T-helper 22 cell (primary cell): ENCODE measurements around the gene PTPRM.

Source experiments
- DNase-seq: peaks from one replicate; pipeline ENCODE4 v3.0.0-alpha.2; 2020; ENCODE audit warnings: low read depth

The PTPRM gene

GRCh38 chr18:7600036-7600435 lies 32.9 kb downstream of the PTPRM start:
- no peak for DNase-seq

- DNase-seq = no peak
Measured at GRCh38 chr18:7600528-7601245, 33.6 kb downstream of the PTPRM start.

GRCh38 chr18:7601246-7601615 lies 34.1 kb downstream of the PTPRM start:
- DNase-seq = no peak

GRCh38 chr18:7601936-7602335 lies 34.8 kb downstream of the PTPRM start:
- DNase-seq = no peak

GRCh38 chr18:7603259-7604000 lies 36.3 kb downstream of the PTPRM start:
- no peak for DNase-seq

- no peak for DNase-seq
Measured at GRCh38 chr18:7604361-7604760, 37.2 kb downstream of the PTPRM start.

GRCh38 chr18:7605705-7606104 lies 38.6 kb downstream of the PTPRM start:
- DNase-seq = no peak

- no peak for DNase-seq
Measured at GRCh38 chr18:7607540-7608173, 40.5 kb downstream of the PTPRM start.

GRCh38 chr18:7608174-7608550 lies 41.0 kb downstream of the PTPRM start:
- DNase-seq = no peak

GRCh38 chr18:7608781-7609201 lies 41.7 kb downstream of the PTPRM start:
- DNase-seq = no peak

- DNase-seq = no peak
Measured at GRCh38 chr18:7609617-7610016, 42.5 kb downstream of the PTPRM start.

- DNase-seq = no peak
Measured at GRCh38 chr18:7614042-7614441, 46.9 kb downstream of the PTPRM start.

- no peak for DNase-seq
Measured at GRCh38 chr18:7615840-7616239, 48.7 kb downstream of the PTPRM start.

- no peak for DNase-seq
Measured at GRCh38 chr18:7616661-7617060, 49.5 kb downstream of the PTPRM start.

GRCh38 chr18:7617738-7618422 lies 50.8 kb downstream of the PTPRM start:
- DNase-seq = no peak

GRCh38 chr18:7618891-7619442 lies 51.9 kb downstream of the PTPRM start:
- no peak for DNase-seq

GRCh38 chr18:7619676-7620075 lies 52.6 kb downstream of the PTPRM start:
- no peak for DNase-seq

GRCh38 chr18:7622721-7623120 lies 55.6 kb downstream of the PTPRM start:
- no peak for DNase-seq

- no peak for DNase-seq
Measured at GRCh38 chr18:7623681-7624080, 56.6 kb downstream of the PTPRM start.

GRCh38 chr18:7624697-7625096 lies 57.6 kb downstream of the PTPRM start:
- no peak for DNase-seq

GRCh38 chr18:7626175-7626921 lies 59.2 kb downstream of the PTPRM start:
- no peak for DNase-seq
